Measurements from ENCODE around the gene MYCBPAP. TPM values are rescaled to one million over a fixed set of nuclear protein-coding genes. Genes with fewer than 3 reads are reported as not detected.
"Not testable (repeated sequence)": the region's sequence is repeated elsewhere in the genome, so short reads cannot be mapped to it uniquely, and the experiment has no call there.

Gene MYCBPAP
- total RNA-seq, 4 donors from 2014 or later = 0.38 to 2.3 (median 0.54) TPM

GRCh38 chr17:50474523-50474922, 33.7 kb upstream of the MYCBPAP start:
- intact Hi-C loops (cut with DNase I; ENCODE audit: low total_unique reads) = loop anchor here (10.0 kb wide), 2 partner anchors 110 to 280 kb away; no protein-coding TSS in a partner anchor
- 75 to 82% methylated on average over 6 of the region's 6 CpGs for WGBS, 2 donors
- no peak for DNase-seq (ENCODE audit: low spot score in 2 of 2)

GRCh38 chr17:50475362-50475761, 32.9 kb upstream of the MYCBPAP start:
- intact Hi-C loops (cut with DNase I; ENCODE audit: low total_unique reads) = loop anchor here (10.0 kb wide), 2 partner anchors 111 to 281 kb away; no protein-coding TSS in a partner anchor
- TF ChIP-seq POLR2A (IDR thresholded peaks at IDR 0.05) = no peak
- no peak for TF ChIP-seq CTCF (IDR thresholded peaks at IDR 0.05)
- 88 to 89% methylated on average over 4 of the region's 4 CpGs for WGBS, 2 donors
- no peak overlapping the region for H3K4me3 ChIP-seq (ENCODE audit: low read depth, poor library complexity, severe bottlenecking)
- DNase-seq (ENCODE audit: low spot score in 2 of 2) = no peak

More at GRCh38 chr17:50474523-50474922, 33.7 kb upstream of the MYCBPAP start:
- TF ChIP-seq POLR2A (IDR thresholded peaks at IDR 0.05) = no peak
- no peak for TF ChIP-seq CTCF (IDR thresholded peaks at IDR 0.05)
- H3K4me3 ChIP-seq (ENCODE audit: low read depth, poor library complexity, severe bottlenecking) = no peak overlapping the region

- intact Hi-C loops (cut with DNase I; ENCODE audit: low total_unique reads) = loop anchor here (10.0 kb wide), 2 partner anchors 111 to 281 kb away; no protein-coding TSS in a partner anchor
- 59 to 69% methylated on average over 16 to 33 of the region's 33 CpGs for WGBS, 2 donors
- H3K4me3 ChIP-seq (ENCODE audit: low read depth, poor library complexity, severe bottlenecking); DNase-seq (ENCODE audit: low spot score in 2 of 2): not testable (repeated sequence)
These were observed 32.3 kb upstream of the MYCBPAP start for GRCh38 chr17:50475775-50476544.

- 73 to 76% methylated on average over 18 of the region's 18 CpGs for whole genome bisulfite sequencing, 2 donors
- DNase-seq (ENCODE audit: low spot score in 2 of 2) = no peak
- intact Hi-C loops (cut with DNase I; ENCODE audit: low total_unique reads) = loop anchor here (10.0 kb wide), 2 partner anchors 112 to 282 kb away; no protein-coding TSS in a partner anchor
- H3K4me3 ChIP-seq (ENCODE audit: low read depth, poor library complexity, severe bottlenecking) = no peak overlapping the region
- TF ChIP-seq POLR2A (IDR thresholded peaks at IDR 0.05) (no peak), CTCF (IDR thresholded peaks at IDR 0.05) (no peak)
These were observed 31.5 kb upstream of the MYCBPAP start for GRCh38 chr17:50476545-50477315.

GRCh38 chr17:50477976-50478375, 30.3 kb upstream of the MYCBPAP start:
- TF ChIP-seq POLR2A (IDR thresholded peaks at IDR 0.05) = no peak
- no peak for TF ChIP-seq CTCF (IDR thresholded peaks at IDR 0.05)
- no peak overlapping the region for H3K4me3 ChIP-seq (ENCODE audit: low read depth, poor library complexity, severe bottlenecking)
- no peak for DNase-seq (ENCODE audit: low spot score in 2 of 2)
- intact Hi-C loops (cut with DNase I; ENCODE audit: low total_unique reads) = loop anchor here (10.0 kb wide), 2 partner anchors 113 to 283 kb away; no protein-coding TSS in a partner anchor
- WGBS, 2 donors = 71 to 79% methylated on average over 7 of the region's 7 CpGs

All from lower leg skin (tissue), 4 donors.